Cerebellar nuclear complex (tissue), 1 donor: ENCODE data around the gene GNAO1.
A peak's percentile ranks its signal among the peaks of the same experiment; 100 is the strongest.

Experiments used
- DNase-seq, 2 experiments: peaks; one replicate each; lab custom pipeline; 2025; lab: John Stamatoyannopoulos, UW

GNAO1 gene

DNA sequence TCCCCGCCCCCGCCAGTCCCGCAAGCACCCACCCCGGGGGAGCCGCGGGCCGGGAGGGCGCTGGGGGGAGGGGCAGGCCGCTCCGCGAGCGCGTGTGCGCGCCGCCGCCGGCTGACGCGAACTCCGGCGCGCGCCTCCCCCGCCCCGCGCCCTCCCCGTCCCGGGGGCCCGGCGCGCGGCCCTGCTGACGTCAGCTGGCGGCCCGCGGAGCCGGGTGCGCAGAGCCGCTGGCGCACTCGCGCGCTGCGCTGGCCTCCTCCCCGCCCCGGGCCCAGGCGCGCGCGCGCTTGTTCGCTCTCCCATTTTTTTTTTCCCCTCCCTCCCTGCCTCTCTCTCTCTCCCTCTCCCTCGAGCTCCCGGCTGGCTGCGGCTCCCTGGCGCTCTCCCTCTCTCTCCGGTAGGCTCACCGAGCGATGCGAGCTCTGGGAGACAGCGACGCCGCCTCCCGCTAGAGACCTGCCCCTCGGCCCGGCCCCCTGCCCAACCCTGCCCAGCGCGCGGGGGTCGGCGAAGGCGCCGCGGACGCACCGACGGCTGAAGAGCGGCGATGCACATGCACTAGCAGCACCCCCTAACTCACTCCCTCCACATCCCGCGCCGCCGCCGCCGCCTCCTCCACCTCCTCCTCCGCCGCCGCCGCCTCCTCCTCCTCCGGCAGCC lies at the start of gene GNAO1:
GNAO1 (plus strand) TSS at position 334 of the 660 bp plus-strand sequence. CDS start 747 bp downstream, outside the sequence.
- DNase-seq = peak in 1 of 2 experiments; percentile 39

DNA sequence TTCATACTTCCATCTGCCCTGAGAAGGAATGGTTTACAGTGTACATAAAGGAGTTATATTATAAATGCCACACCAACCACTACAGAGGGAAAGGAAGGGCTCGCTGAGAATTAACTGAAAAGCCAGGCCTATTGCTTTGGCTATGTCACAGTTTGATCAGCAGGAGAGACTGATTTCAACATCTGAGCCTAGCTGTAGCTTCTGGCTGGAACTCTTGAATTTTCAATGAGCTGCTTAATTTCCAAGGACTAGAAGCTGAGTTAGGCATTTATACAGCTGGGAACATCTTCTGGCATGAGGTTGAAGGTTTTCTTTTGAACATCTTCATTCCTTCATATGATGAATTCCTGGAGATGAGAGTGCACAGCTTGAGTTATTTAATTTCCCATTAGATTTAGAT lies 47.6 kb upstream of the GNAO1 start:
- no peak for DNase-seq

DNA sequence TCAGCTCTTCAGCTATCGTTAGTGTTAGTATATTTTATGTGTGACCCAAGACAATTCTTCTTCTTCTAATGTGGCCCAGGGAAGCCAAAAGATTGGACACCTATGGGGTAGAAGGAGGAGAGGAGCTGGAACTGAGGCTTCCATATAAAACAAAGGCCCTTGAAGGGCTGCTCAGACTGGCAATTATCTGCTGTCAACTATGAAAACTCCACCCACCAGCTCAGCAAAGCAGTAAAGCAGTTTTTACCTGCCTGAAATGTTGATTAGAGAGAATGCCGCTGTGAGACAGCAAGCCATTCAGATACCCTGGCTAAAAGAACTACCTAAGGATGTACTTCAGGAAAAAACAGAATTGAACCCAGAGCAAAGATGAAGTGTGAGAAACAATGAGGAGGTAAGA lies 45.9 kb upstream of the GNAO1 start:
- DNase-seq = no peak

DNA sequence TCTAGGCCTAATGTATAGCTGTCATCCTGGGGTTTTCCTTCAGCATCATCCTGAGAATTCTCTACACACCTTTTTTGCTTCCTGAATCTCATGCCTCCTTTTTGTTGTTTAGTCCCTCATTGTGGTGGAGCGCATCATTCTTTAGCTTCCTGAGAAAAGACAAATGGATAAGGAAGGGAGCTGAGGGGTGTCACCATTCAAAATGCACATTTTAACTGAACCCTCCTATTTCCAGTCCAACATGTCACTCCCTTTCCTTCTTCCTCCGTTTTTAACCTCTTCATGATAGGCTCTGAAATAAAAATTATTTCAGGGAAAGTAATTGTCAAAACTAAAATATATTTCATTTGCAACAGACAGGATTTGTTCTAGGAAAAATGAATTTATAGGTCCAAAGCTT lies 39.7 kb upstream of the GNAO1 start:
- DNase-seq = no peak

DNA sequence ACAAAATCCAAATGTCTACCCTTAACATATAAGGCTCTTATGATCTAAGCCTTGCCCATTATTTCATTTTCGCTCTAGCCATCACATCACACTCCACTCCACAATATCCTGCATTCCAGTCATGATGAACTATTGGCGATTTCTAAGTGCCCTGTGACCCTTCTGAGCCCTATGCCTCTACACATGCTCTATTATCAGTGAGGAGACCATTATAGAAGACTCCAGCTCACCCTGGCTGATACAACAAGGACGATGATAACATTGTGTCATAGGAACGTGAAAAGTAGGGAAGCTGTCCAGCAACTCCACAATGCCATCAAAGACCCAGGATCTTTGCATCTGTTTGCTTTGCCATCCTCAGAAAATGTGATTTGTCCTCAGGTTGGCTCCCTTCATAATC lies 29.6 kb upstream of the GNAO1 start:
- no peak for DNase-seq

DNA sequence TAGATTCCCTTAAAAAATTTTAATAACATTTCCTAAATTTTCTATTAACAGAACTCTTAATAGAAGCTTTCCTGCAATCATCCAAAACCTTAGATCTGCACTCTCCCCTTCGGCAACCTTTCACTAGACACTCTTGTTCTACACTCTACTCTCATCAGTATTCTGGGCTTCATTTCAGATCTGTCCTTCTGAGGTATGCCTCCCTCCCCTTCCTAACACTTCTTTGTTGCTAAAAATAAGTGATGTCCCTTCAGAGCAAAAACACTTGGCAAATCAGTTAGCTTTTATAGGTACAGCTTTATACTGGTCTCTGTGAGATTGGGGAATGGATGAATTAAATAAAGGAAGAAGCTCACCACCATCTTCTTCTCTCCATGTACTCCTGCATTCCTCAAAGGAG lies 28.2 kb upstream of the GNAO1 start:
- DNase-seq = no peak

DNA sequence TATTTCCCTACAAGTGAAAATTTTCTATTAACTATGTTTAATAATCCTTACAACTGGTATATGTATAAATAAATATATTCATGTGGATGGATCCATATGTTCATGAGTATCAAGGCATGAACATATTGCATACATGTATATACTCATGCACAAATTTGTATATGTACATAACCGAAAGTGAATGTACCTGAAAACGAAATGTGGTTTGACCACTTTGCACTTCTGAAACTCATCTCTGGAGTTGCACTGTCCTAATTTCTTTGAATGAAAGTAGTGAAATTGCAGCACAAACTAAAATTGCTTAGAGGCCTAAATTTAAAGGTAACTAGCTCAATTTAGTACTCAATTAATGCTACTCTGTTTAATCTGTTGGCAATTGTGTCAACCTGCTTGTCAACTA lies 27.4 kb upstream of the GNAO1 start:
- DNase-seq = no peak

DNA sequence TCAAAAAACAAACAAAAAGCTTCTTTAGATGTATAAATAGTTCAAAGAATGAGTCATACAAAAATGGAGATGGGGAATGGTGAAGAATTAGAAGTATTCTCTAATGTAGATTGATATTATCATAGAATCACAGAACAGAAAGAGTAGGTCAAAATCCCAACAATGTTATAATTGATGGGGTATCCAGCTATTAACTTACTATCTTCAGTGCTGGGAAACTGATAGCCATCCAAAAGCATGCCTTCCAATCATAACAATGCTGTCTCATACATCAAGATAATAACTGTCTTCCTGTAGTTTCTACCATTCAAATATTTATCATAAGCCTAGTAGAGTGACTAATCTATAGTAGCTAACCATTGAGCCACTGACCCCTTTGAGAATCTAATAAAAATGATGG lies 26.7 kb upstream of the GNAO1 start:
- no peak for DNase-seq

DNA sequence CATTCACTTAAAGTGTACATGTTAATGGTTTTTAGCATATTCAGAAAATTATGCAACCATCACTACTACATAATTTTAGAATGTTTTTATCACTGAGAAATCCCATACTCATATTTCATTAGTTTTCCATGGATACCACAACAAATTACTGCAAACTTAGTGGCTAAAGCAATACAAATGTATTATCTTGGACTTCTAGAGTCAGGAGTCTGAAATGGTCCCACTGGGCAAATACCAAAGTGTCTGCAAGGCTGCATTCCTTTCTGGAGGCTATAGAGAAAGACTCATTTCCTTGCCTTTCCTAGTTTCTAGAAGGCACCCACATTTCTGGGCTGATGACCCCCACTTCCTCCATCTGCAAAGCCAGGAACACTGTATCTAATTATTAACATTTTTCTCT lies 16.9 kb upstream of the GNAO1 start:
- DNase-seq = no peak

DNA sequence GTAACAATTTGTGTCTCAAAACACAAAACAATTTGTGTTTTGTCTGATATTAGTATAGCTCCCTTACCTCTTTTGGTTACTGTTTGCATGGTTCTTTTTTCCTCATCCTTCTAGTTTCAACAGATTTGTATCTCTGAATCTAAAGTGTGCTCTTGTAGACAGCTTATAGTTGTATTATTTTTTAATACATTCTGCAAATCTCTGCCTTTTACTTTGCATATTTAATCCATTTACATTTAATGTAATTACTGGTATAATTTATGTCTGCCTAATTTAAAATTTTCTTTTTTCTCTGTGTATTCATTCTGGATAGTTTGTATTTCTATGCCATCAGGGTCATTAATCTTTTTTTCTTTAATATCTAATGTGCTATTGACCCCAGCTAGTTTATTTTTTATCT lies 9.9 kb upstream of the GNAO1 start:
- DNase-seq = no peak

DNA sequence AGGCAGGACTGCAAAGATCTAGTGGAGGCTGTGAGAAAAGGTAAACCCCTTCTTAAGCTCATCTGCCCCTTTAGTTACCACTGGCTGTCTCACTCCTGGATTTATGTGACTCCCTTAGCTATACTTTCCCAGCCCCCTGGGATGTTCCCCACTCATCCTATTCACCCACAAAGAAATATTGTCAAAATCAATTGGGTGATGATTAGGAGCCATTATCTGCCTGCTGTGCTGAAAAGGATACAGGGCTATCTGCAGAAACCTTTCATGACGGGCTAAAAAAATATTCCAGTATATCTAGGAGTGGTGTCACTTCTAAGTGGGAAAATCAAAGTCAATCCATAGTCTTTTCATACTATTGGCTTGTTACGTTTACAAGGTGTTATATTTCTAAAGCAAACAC lies 8.0 kb upstream of the GNAO1 start:
- no peak for DNase-seq

DNA sequence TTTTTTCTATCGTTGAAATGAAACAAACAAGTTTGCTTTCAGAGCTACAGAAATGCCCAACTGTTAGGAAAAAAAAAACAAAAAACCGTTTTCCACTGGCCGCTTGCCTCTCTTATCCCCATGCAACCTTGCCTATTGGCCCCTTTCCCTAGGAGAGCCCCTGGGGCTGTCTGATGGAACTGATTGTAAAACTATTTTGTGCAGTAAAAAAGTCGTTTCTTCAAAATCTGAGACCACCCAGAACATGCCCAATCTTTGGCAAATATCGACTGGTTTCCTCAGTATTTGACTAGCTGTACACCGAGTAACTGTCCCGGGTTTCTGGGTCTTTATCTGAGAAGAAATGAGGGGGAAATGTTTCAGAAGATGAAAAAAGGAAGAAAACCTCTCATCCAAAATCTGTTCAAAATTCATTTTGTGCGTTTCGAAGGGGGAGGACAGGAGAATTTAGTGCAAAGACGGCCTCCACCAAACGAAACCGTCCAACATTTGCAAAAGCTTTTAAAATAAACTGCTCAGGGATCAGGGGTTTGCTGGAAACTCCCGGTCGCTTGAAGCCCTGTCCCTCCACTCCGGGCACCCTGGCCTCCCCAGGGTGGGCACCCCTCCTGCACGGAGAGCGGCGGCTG lies 1.1 kb upstream of the GNAO1 start:
- DNase-seq = no peak

DNA sequence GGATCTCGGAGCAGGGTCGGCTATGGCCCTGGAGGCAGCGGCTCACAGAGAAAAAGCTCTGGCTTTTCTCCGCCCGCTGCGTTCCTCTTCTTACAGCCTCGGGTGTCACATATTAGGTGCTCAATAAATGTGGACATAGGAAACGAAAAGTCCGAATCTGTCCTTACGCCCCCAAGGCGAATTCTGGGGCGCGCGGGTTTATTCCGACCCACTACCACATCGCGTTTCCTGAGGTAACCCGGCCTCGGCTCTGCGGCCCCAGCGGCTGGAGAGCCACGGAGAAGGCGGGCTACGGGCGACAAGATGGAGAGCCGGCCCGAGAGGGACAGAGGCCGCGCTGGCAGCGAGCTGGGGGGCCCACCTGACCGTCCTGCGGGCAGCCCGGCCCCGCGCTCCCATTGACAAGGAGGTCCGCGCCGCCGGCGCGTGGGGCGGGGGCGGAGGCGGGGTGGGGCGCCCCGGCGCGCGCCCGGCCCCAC lies 573 bp upstream of the GNAO1 start:
- DNase-seq = no peak

DNA sequence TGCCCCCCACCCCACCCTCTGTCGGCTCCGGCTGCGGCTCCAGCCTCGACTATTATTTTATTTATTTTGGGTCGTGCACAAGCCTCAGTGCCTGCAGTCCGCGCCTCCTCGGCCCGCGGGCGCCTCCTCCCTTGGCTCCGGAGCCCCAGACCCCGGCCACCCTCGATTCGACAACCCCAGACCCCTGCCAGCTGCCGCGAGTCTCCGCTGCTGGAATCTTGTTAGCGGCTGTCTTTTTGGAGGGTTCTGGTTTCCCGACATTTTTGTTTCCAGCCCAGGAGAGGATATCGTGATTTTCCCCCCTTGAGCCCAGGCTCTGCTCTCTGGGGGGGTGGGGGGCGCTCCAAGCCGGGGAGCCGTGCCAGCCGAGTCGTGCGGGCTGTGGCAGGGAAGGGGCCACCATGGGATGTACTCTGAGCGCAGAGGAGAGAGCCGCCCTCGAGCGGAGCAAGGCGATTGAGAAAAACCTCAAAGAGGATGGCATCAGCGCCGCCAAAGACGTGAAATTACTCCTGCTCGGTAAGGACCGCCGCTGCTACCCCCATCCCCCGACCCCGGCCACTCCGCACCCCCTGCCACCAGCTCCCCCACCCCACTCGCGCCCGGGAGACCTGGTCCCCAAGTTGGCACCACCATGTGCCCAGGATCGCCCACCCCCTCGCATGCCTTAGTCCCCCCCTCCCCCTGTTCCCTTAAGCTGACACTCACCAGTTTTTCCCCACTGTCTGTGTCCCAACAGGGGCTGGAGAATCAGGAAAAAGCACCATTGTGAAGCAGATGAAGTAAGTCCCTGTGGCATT lies 746 bp downstream of the GNAO1 start:
- DNase-seq = no peak

DNA sequence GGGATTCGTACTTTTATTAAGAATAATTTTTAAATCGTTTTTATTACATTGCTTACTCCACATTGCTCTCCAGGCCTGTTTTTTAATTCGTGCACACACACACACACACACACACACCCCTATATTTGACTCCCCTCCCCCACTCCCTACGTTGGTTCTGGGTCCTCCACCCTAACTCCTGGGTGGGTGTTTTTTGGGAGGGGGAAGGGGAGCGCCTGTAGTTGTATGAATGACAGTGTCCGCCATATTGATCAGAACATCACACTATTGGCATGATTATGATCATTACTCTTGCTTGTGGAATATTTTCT lies 1.3 kb downstream of the GNAO1 start:
- DNase-seq = no peak

DNA sequence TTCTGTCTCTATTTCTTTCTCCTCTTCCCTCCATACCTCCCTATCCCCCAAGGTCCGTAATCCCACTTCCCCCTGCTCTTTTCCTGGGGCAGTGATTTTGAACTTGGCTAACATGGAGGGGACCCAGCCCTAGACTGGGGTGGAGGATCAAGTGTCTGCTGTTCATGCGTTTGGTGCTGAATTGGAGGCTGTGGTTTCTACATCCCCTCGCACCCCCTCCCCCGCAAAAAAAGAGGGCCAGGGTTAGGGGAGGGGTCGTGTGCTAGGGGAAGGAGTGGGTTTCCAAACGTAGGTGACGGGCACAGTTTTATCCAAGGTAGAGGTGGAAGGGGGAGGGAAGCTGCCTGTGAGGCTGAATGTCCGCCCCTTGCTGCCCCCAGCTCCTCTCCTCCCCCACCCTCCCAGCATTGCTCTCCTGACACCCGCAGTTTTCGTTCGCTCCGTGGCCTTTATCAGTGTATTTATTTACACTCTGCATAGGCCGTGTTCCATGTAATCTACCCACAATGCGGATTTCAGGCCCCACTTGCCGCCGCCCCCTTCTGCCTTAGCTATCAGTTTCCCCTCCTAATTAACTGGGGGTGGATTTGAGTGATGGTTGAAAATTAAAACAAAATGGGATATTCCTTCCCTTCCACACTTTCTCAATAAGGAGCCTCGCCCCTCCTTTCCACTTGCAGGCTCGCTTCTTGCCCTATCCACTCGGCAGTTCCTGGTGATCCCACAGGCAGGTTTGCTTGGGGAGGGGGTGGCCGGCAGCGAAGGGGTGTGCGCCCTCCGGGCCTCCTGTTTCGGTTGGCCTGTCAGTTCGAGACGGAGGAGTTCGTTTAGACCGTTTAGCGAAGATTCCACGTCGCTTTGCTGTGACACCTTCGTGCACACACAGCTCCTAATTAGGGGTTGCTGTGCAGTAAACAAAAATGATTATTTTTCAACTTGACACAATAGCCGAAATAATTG lies 2.0 kb downstream of the GNAO1 start:
- no peak for DNase-seq

DNA sequence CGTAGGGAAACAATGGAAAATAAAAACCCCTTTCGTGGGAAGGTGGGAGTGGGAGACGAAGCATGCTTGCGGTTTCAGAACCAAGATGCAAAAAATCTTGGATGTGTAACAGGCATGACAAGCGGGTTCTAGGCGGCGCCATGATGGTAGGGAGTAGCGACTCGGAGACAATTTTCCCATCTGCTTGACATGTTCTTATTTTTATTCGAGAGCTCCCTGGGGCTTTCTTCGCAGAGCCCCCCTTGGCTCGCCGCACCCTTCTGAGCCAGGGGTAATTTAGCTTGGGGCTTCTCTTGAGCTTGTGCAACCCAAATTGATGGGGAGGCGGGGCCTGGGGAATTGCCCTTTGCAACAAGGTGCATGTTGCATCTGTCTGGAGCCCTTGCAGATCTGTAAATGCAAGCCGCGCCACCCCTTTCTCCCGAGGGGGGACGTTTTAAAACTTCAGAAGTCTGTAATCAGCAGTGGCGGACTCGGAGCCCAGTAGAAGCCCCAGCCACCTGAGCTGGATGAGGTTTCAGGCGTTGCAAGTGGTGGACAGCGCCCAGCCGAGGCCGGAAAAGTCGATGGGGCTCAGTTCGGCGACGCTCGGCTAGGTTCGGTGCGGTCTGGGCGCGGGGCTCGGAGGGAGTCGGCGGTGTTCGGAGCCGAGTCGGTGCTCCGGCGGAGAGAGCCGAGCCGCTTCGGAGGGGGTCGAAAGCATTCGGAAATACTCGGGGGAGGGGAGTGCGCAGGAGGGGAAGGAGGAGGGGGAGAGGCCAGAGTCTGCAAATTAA lies 2.9 kb downstream of the GNAO1 start:
- peak in 1 of 2 experiments; percentile 71 for DNase-seq

DNA sequence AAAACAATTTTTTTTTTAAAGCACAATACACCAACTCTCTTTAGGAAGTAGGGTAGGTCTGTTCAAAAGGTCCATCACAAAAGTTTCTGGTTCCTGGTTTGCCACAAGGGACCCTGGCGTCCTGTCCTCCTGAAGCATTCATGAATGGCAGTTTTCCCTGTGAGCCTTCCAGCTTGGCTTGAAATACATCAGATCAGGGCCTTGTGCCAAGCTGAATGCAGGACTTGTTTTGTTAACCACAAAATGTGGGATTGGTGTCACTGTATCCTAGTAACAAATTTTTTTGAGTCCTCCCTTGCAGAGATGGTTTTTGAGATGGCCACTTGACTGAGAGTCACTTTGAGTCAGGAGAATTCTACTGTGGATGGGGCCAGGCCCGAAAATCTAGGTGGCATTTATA lies 3.9 kb downstream of the GNAO1 start:
- peak in 1 of 2 experiments; percentile 28 for DNase-seq

DNA sequence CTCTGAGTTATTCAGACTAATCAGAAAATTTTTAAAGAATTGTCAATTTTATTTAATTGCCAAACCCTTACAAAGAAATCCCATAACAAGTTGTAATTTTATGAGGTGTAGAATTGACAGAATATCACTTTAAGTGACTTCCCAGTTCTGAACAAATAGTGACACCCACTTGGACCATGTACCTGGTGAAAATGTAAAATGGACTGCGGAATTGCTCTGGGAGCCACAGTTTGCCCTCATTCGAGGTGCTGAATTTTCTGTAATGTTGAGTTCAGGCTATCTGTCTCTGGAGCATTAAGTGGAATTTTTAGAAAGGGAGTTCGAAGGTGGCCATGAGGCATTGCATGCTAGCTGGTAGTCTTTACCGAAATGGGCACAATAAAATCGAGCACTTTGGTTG lies 5.1 kb downstream of the GNAO1 start:
- no peak for DNase-seq

DNA sequence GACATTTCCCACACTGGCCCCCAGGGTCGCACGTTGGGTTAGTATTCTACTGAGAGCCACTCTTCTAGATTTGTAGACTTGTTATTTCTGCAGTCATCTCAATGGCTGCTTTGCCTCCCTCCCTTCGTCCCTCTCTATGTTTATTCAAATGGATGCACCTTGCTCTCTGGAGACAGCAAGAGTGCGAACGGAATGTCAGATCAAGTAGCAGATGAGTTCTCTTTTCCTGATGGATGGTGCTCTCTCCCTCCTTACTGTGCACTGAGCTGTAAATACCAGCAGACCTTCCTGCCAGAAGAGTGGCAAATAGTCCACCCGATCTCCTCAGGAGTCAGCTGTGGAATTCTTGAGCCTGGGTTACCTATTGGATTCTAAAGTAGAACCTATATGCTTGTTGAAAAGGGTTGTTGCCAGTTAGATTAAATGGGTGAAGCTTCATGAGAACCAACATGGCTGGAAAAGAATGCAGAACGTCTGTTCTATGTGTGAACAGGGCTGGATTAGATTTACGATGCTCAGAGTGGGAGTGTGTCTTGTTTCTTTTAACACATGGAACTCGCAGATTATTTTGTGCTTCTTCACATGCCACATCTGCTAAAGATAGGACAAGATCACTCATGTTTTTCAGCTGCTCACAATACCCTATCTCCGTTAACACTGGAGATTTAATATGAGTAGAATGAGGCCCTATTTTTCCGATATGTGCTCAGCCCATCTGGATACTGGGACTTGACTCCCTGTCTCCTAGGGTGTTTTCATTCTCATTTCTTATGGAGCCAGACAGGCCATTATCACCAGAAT lies 6.1 kb downstream of the GNAO1 start:
- DNase-seq = no peak
